ENCODE data around the gene BRD3OS. TPM values are rescaled to one million over a fixed set of nuclear protein-coding genes. Genes with fewer than 3 reads are reported as not detected.

BRD3OS gene
- total and polyA plus RNA-seq, 2 donors (not counting 3 experiments of a cell fraction or from before 2014, with no cell fraction given): 11.9 to 15.4 TPM

DNA sequence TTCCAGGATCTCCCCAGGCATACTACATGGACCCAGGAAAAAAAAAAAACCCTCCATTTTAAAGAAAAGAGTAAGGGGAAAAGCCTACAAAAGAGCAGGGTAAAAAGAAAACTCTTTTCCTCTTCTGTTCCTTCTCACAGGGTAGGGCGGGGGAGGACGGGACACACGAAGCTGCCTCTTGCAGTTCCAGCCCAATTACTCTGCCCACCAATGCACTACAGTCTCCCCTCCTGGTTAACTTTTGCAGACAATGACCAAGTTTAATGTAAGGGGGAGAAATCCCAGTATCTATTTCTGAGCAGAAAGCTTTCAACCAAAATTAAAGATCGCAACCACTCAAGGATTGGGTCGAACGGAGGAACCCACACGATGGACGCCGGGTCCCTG, 41.2 kb downstream of the BRD3OS start:
- peak overlapping the region; percentile 73 to 92 (median 78) for H3K4me3 ChIP-seq (replicated peaks in 1 of 3; ENCODE audit: insufficient read depth in 1 of 3, low read depth in 1 of 3, low read length in 3 of 3)
- H3K27ac ChIP-seq (ENCODE audit: insufficient read depth, low read depth, low read length): peak overlapping the region; percentile 55
- ChIA-PET CTCF (interaction anchor here (1.7 kb wide), 2 partner anchors 9 to 40 kb away, joined by 4 to 7 read pairs; no protein-coding TSS in a partner anchor), POLR2A (no interaction called here)
- H3K4me1 ChIP-seq (ENCODE audit: control insufficient read depth, extremely low read depth, insufficient read depth, low read length): peaks cover 12% of the 10 kb centered on the region
- no peaks in the 10 kb centered on the region for H3K9me3 ChIP-seq (replicated peaks; ENCODE audit: control insufficient read depth, insufficient read depth, low read length)
- peak overlapping the region; percentile 84 for H3K9ac ChIP-seq (replicated peaks; ENCODE audit: extremely low read depth, insufficient read depth, low read length)
- BruUV-seq (replicated peaks): no TSS peak
- peak; percentile 70 for FAIRE-seq
- peaks cover 14 to 21% of the 10 kb centered on the region in 2 experiments for H3K27me3 ChIP-seq (ENCODE audit: control insufficient read depth in 2 of 2, insufficient read depth in 2 of 2, low read length in 2 of 2)
- H3K4me2 ChIP-seq (ENCODE audit: insufficient read depth, low read length): peak overlapping the region; percentile 85
- peaks cover 55% of the 10 kb centered on the region for H3K79me2 ChIP-seq (ENCODE audit: control insufficient read depth, insufficient read depth, low read length)
- TF ChIP-seq, protein P1, sequence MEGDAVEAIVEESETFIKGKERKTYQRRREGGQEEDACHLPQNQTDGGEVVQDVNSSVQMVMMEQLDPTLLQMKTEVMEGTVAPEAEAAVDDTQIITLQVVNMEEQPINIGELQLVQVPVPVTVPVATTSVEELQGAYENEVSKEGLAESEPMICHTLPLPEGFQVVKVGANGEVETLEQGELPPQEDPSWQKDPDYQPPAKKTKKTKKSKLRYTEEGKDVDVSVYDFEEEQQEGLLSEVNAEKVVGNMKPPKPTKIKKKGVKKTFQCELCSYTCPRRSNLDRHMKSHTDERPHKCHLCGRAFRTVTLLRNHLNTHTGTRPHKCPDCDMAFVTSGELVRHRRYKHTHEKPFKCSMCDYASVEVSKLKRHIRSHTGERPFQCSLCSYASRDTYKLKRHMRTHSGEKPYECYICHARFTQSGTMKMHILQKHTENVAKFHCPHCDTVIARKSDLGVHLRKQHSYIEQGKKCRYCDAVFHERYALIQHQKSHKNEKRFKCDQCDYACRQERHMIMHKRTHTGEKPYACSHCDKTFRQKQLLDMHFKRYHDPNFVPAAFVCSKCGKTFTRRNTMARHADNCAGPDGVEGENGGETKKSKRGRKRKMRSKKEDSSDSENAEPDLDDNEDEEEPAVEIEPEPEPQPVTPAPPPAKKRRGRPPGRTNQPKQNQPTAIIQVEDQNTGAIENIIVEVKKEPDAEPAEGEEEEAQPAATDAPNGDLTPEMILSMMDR (IDR thresholded peaks at IDR 0.05; ENCODE audit: extremely low read depth in 1 of 2, insufficient read depth in 1 of 2, low read depth in 1 of 2, low read length in 2 of 2): no peak
- TF ChIP-seq MYC (IDR thresholded peaks at IDR 0.05; ENCODE audit: low read depth, low read length): no peak
- TF ChIP-seq JUN (IDR thresholded peaks at IDR 0.05; ENCODE audit: borderline replicate concordance, insufficient read depth, insufficient read length, low read depth): no peak
- TF ChIP-seq, protein P2, sequence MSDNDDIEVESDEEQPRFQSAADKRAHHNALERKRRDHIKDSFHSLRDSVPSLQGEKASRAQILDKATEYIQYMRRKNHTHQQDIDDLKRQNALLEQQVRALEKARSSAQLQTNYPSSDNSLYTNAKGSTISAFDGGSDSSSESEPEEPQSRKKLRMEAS (IDR thresholded peaks at IDR 0.05; ENCODE audit: insufficient read depth, insufficient read length): no peak
- TF ChIP-seq EZH2 (IDR thresholded peaks at IDR 0.05; ENCODE audit: borderline replicate concordance, low read depth, low read length, severe bottlenecking): no peak
- TF ChIP-seq GATA2 (IDR thresholded peaks at IDR 0.05; ENCODE audit: insufficient read depth, insufficient read length, low read depth, low read length): no peak
- no peak for TF ChIP-seq POLR2A (IDR thresholded peaks at IDR 0.05; ENCODE audit: low read depth, low read length)
- dilution Hi-C loops (cut with MboI; ENCODE audit: extremely low pct_ligation_motif_present, low sequenced_read_pairs) (no loop called here), intact Hi-C loops (cut with micrococcal nuclease) (loop anchor here (2.0 to 10.0 kb wide), 2 partner anchors 96 to 378 kb away; no protein-coding TSS in a partner anchor)
- no peak overlapping the region for H2AFZ ChIP-seq (ENCODE audit: low read depth, low read length)
- DNase-seq (ENCODE audit: low read depth, low spot score): peak; percentile 22
- H3K36me3 ChIP-seq (ENCODE audit: control insufficient read depth in 2 of 2, extremely low read depth in 1 of 2, insufficient read depth in 2 of 2, low read length in 2 of 2): no peaks in the 10 kb centered on the region
- H4K20me1 ChIP-seq (replicated peaks; ENCODE audit: control insufficient read depth, extremely low read depth, insufficient read depth, low read length): peaks cover 5% of the 10 kb centered on the region
- H3K9me1 ChIP-seq (replicated peaks; ENCODE audit: control insufficient read depth, extremely low read depth, insufficient read depth, low read length): no peaks in the 10 kb centered on the region
